ENCODE measurements around the gene FMO2. TPM values are rescaled to one million over a fixed set of nuclear protein-coding genes. Genes with fewer than 3 reads are reported as not detected.

The FMO2 gene
- total RNA-seq = under 0.01 TPM in 1 of 2 replicates, not detected in the other

DNA sequence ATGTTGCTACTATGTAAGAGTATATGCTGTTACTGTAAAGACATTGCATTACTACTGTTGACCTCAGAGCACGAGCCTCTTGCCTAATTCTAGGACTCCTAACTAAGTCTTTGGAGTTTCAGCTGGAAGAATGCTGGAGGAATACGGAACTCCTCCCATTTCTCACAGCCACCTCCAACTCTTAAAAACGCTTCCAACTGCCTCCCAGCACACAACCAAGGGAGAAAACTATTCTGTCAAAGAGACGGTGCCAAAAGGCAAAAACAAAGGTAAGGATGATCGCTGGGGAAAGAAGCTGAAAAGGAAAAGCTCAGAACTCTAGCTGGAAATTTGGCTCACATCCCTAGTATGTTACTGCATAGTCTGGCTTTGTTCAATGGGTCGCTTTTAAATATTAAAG, at the start of gene FMO2:
Gene FMO2, plus strand, starts transcription at position 210 of the 400 bp plus-strand sequence. CDS start 414 bp downstream, outside the sequence.

DNA sequence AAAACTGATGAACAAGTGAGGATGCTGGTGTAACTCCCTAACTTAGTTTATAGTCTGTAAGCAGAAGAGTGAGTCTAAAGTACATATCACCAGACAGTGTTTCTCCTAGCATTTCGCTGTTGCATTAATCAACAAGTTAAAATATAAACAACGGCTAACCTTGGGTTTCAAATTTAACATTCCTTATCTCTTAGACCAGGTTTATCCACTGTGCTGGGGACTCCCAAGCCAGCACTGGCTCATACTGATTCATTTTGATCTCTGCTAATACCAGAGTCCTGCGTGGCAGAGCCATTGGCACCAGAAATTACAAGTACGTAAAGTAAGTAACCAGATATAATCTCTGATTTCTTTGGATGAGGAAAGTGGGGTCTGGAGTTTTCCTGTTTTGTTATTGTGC, 63.2 kb downstream of the FMO2 start, which contains the start of gene FMO1:
Gene FMO1, plus strand, starts transcription at position 193 of the 400 bp plus-strand sequence. CDS start 9,594 bp downstream, outside the sequence.

Small RNA genes within 50 kb of the gene (small RNA-seq; reads per million reads assigned to genes)
- gene RF00019 = not detected

Other genes starting within 250 kb of the FMO2 start
- gene MROH9, start 249.8 kb upstream of the FMO2 start, total RNA-seq = not detected in 2 replicates
- gene FMO3, start 94.4 kb upstream of the FMO2 start, total RNA-seq = not detected in 2 replicates
- not detected in 2 replicates for gene FMO1, start 63.2 kb downstream of the FMO2 start, total RNA-seq
- 0.98 and 1.2 TPM in 2 replicates for gene FMO4, start 128.9 kb downstream of the FMO2 start, total RNA-seq

Measured in vein endothelial cell (primary cell).